ENCODE results near the gene KLF17.

Gene KLF17

DNA sequence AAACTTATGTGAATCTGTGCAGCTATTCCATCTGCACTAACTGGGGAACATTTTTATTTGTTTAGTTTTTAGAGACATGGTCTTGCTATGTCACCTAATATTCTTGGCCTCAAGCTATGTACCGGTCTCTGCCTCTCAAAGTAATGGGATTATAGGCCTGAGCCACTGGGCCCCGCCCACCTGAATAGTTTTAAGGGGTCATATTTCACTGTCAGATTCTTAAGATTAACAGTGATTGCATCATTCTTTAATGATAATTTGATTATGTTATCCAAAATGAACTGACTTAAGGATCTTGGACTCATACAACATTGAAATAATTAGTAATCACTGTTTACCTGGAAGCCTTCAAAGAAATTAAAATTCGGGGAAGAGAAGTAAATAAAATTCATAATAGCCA, 35.4 kb downstream of the KLF17 start:
- FAIRE-seq = no peak

DNA sequence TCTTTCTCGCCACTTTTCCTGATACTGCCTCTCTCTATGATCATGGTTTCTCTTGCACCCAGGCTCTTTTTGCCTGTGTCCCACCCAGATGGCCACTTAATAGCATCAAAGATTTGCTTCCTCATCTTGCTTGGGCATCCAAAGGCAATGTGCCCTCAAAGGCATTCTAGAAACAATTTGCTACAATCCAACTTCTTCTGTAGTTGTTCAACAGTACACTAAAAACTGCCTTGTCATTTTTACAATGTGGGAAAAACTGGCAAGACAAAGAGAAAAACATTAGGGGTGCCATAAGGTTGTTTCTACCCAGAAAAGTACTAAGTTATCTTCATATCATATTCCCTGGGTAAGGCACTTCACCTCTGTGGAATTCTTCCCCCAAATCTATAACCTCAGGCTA, 39.3 kb downstream of the KLF17 start:
- no peak for FAIRE-seq

DNA sequence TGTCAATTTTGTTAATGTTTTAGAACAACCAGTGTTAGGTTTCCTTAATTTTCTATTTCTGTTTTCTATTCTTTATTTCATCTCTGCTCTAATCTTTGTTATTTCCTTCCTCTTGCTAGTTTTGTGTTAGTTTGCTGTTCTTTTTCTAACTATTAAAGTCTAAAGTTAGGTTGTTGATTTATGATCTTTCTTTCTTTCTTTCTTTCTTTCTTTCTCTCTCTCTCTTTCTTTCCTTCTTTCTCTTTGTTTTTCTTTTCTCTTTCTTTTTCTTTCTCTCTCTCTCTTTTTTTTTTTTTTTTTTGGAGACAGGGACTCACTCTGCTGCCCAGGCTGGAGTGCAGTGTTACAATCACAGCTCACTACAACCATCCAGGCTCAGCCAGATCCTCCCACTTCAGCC, 40.2 kb downstream of the KLF17 start:
- FAIRE-seq = no peak

DNA sequence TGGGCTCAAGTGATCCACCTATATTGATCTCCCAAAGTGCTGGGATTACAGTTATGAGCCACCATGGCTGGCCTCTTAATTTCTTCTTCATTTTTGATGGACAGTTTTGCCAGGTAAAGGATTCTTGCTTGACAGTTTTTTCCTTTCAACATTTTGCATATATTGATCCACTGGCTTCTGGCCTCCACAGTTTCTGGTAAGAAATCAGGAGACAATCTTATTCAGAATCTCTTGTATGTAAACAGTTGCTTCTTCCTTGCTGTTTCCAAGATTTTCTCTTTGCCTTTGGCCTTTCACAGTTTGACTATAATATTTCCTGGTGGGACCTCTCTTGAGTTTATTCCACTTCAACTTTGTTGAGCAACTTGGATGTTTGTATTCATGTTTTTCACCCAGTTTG, 42.9 kb downstream of the KLF17 start:
- no peak for FAIRE-seq

DNA sequence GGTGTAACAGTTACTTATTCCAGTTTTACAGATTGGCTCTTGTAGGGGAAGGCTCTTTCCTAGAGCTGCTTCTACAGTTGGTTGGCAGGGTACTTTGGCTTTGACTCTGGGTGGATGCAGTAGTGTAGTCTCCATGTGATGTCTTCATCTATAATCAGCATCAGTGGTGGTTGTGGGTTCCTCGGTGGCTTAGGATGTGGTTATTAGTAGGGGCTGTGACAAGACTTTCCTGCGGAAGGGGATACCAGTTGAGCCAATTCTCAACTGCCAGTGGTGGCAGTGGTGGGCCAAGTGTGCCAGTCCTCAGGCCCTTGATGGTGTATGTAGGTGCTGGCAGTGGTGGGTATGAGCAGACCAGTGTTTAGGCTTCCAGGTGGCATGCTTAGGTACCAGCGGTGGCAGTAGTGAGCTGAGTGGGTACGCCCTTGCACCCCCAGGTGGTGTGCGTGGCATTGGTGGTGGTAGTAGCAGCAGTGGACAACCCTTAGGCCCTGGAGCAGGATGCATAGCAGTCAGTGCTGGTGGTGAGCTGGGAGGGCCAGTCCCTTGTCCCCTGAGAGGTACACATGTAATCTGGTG, 50.0 kb downstream of the KLF17 start:
- no peak for FAIRE-seq

DNA sequence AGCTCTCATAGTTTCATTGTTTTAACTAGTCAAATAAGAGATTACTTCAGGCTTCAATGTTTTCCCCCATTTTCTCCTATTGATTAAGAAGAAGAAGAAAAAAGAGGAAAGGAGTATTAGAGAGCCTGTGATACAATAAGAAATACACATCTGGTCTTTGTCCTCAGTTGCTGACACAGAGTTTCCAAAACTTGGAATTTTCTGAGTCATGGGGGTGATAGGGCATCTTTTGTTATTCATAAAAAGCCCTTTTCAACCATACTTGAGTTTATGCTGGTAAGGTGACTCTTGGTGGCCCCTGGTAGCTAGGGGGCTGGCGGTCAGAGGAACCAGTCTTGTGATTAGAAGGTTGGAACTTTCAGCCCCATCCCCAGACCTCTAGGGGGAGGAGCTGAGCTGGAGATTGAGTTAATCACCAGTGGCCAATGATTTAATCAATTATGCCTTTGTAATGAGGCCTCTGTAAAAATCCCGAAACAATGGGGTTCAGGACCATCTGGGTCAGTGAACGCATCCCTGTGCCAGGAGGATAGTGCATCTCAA, 51.7 kb downstream of the KLF17 start:
- no peak for FAIRE-seq

DNA sequence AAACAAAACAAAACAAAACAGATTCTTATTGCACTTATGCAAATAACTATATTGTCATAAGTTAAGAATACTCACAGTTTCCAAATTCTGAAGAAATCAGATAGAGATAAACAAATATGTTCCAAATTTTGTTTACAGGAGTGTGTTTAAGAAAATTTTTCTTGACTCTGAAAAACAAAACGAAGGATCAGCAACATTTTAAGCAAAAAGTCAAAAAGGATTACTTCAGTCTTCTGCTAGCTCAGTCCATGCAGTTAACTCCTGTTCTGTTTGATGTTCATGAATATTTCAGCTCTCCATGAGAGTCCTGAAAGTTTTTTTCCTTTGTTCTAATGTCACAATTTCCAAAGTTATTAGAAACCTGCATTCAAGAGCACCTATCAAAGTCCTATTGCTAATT, 56.0 kb downstream of the KLF17 start:
- no peak for FAIRE-seq

All from colon (tissue), 2 donors.